DMS 273 (cell line): ENCODE data around the gene UBE2G1.
"Not testable (repeated sequence)": the region's sequence is repeated elsewhere in the genome, so short reads cannot be mapped to it uniquely, and the experiment has no call there.

Source experiments
- DNase-seq: peaks from one replicate; lab custom pipeline; 2025; ENCODE audit not compliant: unreplicated experiment; lab: John Stamatoyannopoulos, UW

UBE2G1 gene

GRCh38 chr17:4307179-4307930, 59.1 kb downstream of the UBE2G1 start:
- DNase-seq = no peak

GRCh38 chr17:4305224-4305623, 61.3 kb downstream of the UBE2G1 start:
- DNase-seq = no peak

- DNase-seq = peak; percentile 59
Measured at GRCh38 chr17:4304417-4305027, 62.0 kb downstream of the UBE2G1 start.

- no peak for DNase-seq
Measured at GRCh38 chr17:4301066-4301465, 65.4 kb downstream of the UBE2G1 start.

GRCh38 chr17:4297351-4297750, 69.1 kb downstream of the UBE2G1 start:
- DNase-seq = no peak

- no peak for DNase-seq
Measured at GRCh38 chr17:4295686-4296085, 70.8 kb downstream of the UBE2G1 start.

- DNase-seq = no peak
Measured at GRCh38 chr17:4293572-4293971, 72.9 kb downstream of the UBE2G1 start.

- DNase-seq = no peak
Measured at GRCh38 chr17:4287710-4288109, 78.8 kb downstream of the UBE2G1 start.

- DNase-seq = no peak
Measured at GRCh38 chr17:4276514-4276913, 90.0 kb downstream of the UBE2G1 start.

- DNase-seq = no peak
Measured at GRCh38 chr17:4272972-4273368, 93.5 kb downstream of the UBE2G1 start.

- no peak for DNase-seq
Measured at GRCh38 chr17:4272213-4272971, 94.1 kb downstream of the UBE2G1 start.

- no peak for DNase-seq
Measured at GRCh38 chr17:4270736-4271135, 95.7 kb downstream of the UBE2G1 start.

- DNase-seq = no peak
Measured at GRCh38 chr17:4269915-4270314, 96.6 kb downstream of the UBE2G1 start.

GRCh38 chr17:4267402-4267801, 99.1 kb downstream of the UBE2G1 start:
- DNase-seq = no peak

GRCh38 chr17:4266550-4266949, 99.9 kb downstream of the UBE2G1 start:
- DNase-seq = no peak

GRCh38 chr17:4263282-4264215, 102.9 kb downstream of the UBE2G1 start, which contains the start of gene ANKFY1:
ANKFY1 (minus strand) TSS chr17:4263979; CDS start chr17:4263941, 38 bp downstream.
- peak; percentile 96 for DNase-seq

- DNase-seq = no peak
Measured at GRCh38 chr17:4262703-4263102, 103.8 kb downstream of the UBE2G1 start.

- no peak for DNase-seq
Measured at GRCh38 chr17:4261452-4261851, 105.0 kb downstream of the UBE2G1 start.

GRCh38 chr17:4258867-4259266, 107.6 kb downstream of the UBE2G1 start:
- no peak for DNase-seq

GRCh38 chr17:4256952-4257351, 109.5 kb downstream of the UBE2G1 start:
- DNase-seq = no peak

- not testable (repeated sequence) for DNase-seq
Measured at GRCh38 chr17:4255271-4255670, 111.2 kb downstream of the UBE2G1 start.
